ENCODE data around the gene PGP.

PGP gene

GRCh38 chr16:2236337-2237101 is 21.9 kb upstream of the PGP start, which contains the start of gene DNASE1L2:
Gene DNASE1L2, plus strand, starts transcription at chr16:2236444. Its CDS starts 373 bp downstream, at chr16:2236817.
- DNase-seq: peak; percentile 51

- DNase-seq: no peak
Observed at GRCh38 chr16:2235695-2236336, 21.2 kb upstream of the PGP start.

- no peak for DNase-seq
Observed at GRCh38 chr16:2235234-2235651, 20.6 kb upstream of the PGP start.

GRCh38 chr16:2234813-2235170 is 20.2 kb upstream of the PGP start:
- DNase-seq: no peak

- DNase-seq: no peak
Observed at GRCh38 chr16:2233872-2234812, 19.5 kb upstream of the PGP start.

- DNase-seq: no peak
Observed at GRCh38 chr16:2233046-2233775, 18.6 kb upstream of the PGP start.

- no peak for DNase-seq
Observed at GRCh38 chr16:2232094-2232990, 17.7 kb upstream of the PGP start.

- DNase-seq: no peak
Observed at GRCh38 chr16:2231016-2231931, 16.6 kb upstream of the PGP start.

- DNase-seq: no peak
Observed at GRCh38 chr16:2230376-2230775, 15.7 kb upstream of the PGP start.

- DNase-seq: no peak
Observed at GRCh38 chr16:2229632-2230250, 15.1 kb upstream of the PGP start.

GRCh38 chr16:2229091-2229490 is 14.5 kb upstream of the PGP start:
- DNase-seq: no peak

- no peak for DNase-seq
Observed at GRCh38 chr16:2228161-2228824, 13.7 kb upstream of the PGP start.

GRCh38 chr16:2226918-2227317 is 12.3 kb upstream of the PGP start:
- DNase-seq: no peak

- peak; percentile 51 for DNase-seq
Observed at GRCh38 chr16:2226245-2226793, 11.7 kb upstream of the PGP start.

- peak; percentile 75 for DNase-seq
Observed at GRCh38 chr16:2223942-2224486, 9.4 kb upstream of the PGP start.

- peak; percentile 100 for DNase-seq
Observed at GRCh38 chr16:2223221-2223941, 8.7 kb upstream of the PGP start, which contains the start of gene E4F1. Gene E4F1, plus strand, starts transcription at chr16:2223591. Its CDS starts 23 bp downstream, at chr16:2223614.

- DNase-seq: no peak
Observed at GRCh38 chr16:2216330-2216729, 1.7 kb upstream of the PGP start.

Measured in hematopoietic multipotent progenitor cell treated with erythropoietin and hydrocortisone succinate and interleukin-3 and kit ligand, for 6 days (in vitro differentiated cells).